SIG-M5 treated with dmso at 0.1 percent for 504 hours (cell line): ENCODE results near the gene NRP2.

ENCODE experiments used
- DNase-seq: peaks from one replicate; lab custom pipeline; 2025; ENCODE audit not compliant: unreplicated experiment; lab: John Stamatoyannopoulos, UW

NRP2 gene

DNA sequence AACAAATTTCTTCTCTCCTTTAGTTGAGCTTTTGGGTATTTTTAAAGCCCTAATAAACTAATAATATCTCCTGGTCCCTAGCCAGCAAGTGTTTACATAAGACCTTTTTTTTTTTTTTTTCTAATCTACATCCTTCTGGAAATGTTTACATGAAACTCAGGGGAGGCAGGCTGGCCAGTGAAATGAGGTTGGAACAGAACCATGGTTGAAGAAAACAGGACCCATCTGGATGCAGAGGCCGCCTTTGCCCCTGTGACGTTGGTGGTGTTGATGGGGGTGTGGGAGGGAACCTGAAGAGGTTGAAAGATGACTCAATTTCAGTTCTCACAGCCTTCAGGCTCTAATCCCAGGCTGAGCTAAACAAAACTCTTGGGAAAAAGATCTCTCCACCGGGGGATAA lies 118.5 kb downstream of the NRP2 start:
- no peak for DNase-seq

DNA sequence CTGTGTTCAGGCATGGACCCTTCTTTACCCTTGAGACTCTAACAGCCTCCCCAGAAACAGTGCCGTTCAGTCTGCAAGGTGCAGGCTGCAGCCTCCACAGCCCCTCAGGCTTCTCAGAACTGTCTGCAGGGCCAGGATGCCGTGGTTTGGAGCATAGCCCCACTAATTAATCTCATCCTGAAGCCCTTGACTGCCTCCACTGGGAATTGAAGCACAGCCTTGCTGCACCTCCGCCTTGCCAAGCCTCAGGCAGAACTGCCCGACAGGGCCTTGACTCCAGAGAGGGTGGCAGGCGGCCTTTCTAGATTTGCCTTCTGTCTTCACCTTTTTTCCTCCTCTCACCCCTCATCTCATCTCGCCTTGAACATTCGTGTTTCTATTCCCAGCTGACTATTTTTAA lies 119.8 kb downstream of the NRP2 start:
- DNase-seq, result no peak

DNA sequence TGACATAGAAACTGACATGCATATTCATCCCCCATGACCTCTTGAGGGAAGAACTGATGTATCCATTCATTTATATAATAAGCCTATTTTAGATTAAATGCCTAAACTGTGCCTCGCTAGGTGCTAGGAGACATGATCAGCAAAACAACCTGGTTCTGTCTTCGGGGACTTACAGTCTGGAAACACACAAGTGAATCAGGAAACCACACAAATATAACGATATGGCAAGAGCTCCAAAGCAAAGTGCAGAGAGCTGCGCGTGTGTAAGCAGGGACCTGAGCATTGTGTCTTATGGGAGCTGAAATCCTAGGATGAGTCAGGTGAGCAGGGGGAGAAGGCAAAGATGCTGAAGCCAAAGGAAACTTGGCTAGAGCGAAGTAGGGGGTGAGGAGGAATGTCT lies 120.6 kb downstream of the NRP2 start:
- no peak for DNase-seq

DNA sequence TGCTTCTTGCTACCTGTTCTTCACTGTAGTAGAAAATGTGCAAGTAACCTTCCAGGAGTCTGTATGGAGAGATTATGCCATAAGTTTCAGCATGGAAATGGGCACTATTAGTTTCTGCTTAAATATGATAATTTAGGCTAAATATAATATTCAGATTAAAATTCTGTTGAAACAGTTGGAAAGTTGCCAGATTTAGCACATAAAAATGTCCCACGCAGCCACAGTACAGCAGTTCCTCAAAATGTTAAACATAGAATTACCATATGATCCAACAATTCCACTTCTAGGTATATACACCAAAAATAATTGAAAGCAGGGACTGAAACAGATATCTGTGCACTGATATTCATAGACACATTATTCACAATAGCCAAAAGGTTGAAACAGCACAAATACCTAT lies 121.2 kb downstream of the NRP2 start:
- DNase-seq, result no peak

GRCh38 chr2:205805136-205805535 lies 122.8 kb downstream of the NRP2 start:
- no peak for DNase-seq

GRCh38 chr2:205806143-205806905 lies 124.0 kb downstream of the NRP2 start:
- no peak for DNase-seq

DNA sequence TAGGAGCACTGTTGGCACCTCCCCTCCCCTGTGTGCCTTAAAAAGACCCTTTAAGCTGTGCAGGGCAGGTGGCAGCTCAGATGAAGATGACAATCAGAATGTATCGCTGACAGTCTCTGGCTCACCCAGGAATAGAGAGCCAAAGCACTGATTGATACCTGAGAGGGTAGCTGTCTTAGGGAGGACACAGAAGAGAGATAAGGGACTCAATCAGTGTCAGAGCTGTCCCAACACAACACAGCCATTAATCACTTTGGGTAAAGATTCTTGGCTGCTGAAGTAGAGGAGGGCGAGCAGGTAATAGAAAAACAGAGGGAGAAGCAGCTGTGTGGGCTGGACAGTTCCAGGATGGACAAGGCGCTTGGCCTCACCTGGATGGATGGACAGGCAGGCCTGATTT lies 124.9 kb downstream of the NRP2 start:
- DNase-seq, result no peak

- DNase-seq, result no peak
Measured at GRCh38 chr2:205807758-205808157, 125.5 kb downstream of the NRP2 start.

DNA sequence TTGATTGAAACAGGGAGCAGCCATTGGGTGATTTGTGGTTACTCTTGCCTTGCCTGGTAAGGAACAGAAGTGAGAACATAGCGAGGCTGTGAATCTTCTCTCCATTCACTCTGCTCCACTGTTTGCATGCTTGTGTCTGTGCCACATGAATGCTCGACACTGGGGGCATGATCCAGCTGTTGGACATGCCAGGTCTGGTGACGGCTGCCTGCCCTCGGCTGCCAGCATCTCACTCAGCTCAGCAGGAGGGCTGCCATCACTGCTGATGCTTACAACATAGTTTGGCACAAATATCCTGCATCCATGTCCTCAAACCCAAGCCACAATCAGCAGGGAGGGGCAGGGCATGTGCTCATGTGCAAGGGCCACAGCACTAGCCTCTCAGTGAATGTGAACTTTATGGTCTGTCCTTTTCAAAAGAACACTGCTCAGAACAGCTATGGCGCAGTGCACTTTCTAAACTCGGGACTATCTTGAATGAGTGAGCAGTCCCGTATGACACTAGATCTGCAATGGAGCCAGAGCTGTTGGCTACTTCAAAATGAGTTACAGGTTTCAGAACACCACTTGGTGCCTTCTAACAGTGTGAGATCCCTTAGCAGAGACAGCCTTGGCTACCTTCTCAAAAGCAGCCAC lies 126.3 kb downstream of the NRP2 start:
- DNase-seq, result no peak

DNA sequence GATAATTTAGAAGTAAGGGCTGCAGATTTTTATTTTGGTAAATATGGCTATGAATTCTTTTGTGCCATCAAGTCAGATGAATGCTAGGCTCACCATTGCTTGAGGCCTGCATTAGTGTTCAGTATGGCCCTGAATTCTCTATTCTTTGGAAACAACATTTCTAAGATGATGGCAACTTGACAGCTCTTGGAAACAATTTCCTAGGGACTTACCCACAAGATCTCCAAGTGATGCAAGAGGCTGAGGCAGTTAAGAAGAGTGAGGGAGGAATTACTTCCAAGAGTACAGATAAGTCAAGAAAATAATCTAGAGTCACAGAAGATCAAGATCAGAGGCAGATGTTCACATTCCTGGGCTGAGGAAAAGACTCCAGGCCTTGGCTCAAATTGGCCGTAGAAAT lies 129.1 kb downstream of the NRP2 start:
- no peak for DNase-seq

GRCh38 chr2:205814039-205814364 lies 131.7 kb downstream of the NRP2 start:
- no peak for DNase-seq

GRCh38 chr2:205815673-205816072 lies 133.4 kb downstream of the NRP2 start:
- DNase-seq, result no peak

DNA sequence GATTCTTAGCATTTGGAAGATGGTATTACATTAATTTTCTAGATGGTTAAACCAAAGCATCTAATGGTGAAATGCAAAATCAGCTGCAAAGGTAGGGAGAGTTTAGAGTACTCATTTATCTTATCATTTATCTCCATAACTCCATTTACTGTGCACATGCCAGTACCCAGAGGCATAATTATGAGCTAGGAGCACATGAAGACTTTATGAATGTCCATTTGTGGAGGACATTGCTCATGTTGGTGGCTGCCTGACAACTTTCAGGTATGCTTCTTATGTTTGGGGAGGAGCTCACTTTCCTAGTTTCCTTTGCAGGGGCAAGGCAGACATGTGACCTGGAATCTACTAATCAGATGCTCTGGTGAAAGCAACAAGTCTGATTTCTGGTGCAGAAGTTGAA lies 134.0 kb downstream of the NRP2 start:
- no peak for DNase-seq

DNA sequence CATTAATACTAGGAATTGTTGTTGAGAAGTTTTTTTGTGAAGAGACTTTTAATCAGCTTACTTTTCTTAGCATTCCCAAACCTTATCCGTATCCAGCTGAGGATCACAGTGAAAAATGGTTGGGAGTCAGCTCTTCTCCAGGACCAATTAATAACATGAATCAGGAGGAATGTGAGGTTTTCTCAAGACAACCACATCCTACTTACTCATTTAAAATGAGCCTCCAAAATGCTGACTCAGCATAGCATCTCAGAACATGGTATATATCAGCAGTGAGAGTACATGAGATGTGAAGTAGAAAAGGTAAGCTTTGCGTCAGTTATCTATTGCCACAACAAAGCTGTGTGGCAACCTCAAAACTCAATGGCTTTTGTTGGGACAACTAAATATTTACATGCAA lies 140.3 kb downstream of the NRP2 start:
- no peak for DNase-seq

GRCh38 chr2:205827809-205828365 lies 145.6 kb downstream of the NRP2 start:
- DNase-seq, result no peak

DNA sequence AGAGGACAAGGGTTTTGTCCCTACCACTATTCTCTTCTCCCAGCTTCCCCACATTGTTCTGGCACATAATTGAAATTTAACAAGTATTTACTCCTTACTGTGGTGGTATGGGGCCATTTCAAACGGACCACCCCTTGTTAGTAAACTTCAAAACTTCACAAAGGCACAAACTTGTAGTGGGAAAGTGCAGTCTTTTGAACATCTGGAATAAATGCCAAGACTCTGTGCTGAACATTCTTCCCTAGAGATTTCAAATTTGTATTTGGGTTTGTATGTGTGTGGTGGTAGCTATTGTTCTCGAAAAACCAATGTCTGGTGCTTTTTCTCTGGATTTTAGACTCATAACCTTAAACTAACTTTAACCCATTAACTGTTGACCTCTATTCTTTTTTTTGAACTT lies 151.6 kb downstream of the NRP2 start:
- no peak for DNase-seq

DNA sequence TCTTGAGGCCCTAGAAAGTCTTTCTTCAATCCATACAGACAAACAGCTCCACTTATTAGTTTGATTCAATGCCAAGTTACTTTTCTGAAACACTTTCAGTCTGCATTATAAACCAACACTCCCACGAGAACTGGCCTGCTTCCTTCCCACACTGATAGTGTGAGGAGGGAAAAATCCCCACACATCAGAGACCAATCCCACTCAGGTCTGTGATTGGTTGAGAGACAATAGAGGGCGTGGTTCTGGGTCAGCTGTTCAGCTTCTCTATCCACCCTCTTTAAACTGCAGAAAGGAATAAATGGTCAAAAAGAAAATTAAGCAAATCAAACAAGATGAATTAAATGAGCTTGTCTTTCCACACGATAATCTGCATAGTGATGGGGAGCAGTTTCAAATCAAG lies 152.5 kb downstream of the NRP2 start:
- DNase-seq, result no peak

DNA sequence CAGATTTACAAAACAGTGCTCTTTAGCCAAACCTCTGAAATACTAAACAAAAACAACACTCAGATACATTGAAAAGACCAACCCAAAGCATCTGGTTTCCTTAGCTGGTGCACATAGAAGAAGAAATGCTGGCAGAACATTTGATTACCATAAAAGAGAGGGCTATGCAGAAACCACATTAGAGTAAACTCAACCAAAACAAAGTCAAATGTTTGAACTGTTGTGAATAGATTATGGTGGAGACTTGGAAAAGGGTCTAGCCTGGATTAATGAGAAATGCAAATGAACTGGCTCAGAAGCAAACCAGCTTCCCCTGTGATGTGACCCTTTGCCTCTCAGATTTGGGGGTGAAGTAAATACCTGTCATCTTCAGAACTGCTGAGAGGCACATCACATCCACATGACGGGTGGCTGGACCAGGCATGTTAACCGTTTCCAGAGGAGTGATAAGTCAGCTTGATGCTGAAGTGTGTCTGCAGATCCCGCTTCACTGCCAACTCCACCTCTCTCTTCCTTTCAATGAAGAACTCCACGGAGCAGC lies 153.0 kb downstream of the NRP2 start:
- no peak for DNase-seq

GRCh38 chr2:205835923-205836322 lies 153.6 kb downstream of the NRP2 start:
- no peak for DNase-seq

DNA sequence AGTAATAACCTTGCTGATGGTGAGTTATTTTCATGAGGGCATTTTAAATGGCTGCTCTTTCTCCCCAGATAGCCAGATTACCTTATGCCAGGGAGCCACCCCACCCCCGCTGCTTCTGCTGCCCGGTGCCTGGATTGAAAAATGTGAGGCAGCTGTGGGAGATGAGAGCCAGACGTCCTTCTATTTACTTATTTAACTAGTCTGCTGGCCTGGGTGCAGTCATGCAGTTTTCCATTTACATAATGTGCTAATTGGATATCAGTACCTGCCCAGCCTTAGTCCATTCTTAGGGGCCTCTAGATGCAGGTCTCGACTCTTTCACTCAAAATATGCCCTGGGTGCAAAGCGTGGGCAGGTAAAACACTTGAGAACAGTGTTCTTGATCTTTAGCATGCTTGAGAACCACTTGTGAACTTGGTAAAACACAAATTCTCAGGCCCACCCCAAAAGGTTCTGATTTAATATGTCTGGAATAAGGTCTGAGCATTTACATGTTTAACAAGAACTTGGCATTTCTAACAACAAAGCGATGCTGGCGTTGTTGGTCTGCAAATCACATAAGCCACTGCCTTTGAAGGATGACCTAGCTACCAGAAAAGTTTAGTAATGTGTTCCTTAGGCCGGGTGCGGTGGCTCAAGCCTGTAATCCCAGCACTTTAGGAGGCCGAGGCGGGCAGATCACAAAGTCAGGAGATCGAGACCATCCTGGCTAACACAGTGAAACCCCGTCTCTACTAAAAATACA lies 154.3 kb downstream of the NRP2 start:
- no peak for DNase-seq

- DNase-seq, result no peak
Measured at GRCh38 chr2:205837663-205838062, 155.4 kb downstream of the NRP2 start.

DNA sequence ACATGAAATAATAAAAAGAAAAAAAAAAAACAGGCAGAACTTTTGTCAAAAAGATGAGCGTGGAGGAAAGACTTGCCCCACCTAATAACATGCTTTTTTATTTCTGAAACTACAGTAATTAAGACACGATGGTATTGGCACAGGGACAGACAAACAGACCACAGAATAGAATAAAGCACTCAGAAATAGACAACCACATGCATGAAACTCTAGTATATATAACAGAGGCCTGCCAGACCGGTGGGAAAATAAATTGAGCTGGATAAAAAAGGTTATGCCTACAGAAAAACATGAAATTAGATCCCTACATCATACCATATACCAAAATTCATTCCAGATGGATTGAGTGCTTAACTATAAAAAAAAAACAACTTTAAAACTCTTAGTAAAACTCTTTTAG lies 163.1 kb downstream of the NRP2 start:
- DNase-seq, result no peak
